HG03521 (cell line): ENCODE results near the gene DYNLT2B.
A peak's percentile ranks its signal among the peaks of the same experiment; 100 is the strongest.
"Not testable (repeated sequence)": the region's sequence is repeated elsewhere in the genome, so short reads cannot be mapped to it uniquely, and the experiment has no call there.

Source experiments
- ATAC-seq: cut with Tn5 transposase; IDR thresholded peaks from one replicate; pipeline ENCODE4 v1.9.1; 2021; ENCODE audit warnings: mild to moderate bottlenecking, moderate library complexity; ENCODE audit not compliant: unreplicated experiment

DYNLT2B gene

DNA sequence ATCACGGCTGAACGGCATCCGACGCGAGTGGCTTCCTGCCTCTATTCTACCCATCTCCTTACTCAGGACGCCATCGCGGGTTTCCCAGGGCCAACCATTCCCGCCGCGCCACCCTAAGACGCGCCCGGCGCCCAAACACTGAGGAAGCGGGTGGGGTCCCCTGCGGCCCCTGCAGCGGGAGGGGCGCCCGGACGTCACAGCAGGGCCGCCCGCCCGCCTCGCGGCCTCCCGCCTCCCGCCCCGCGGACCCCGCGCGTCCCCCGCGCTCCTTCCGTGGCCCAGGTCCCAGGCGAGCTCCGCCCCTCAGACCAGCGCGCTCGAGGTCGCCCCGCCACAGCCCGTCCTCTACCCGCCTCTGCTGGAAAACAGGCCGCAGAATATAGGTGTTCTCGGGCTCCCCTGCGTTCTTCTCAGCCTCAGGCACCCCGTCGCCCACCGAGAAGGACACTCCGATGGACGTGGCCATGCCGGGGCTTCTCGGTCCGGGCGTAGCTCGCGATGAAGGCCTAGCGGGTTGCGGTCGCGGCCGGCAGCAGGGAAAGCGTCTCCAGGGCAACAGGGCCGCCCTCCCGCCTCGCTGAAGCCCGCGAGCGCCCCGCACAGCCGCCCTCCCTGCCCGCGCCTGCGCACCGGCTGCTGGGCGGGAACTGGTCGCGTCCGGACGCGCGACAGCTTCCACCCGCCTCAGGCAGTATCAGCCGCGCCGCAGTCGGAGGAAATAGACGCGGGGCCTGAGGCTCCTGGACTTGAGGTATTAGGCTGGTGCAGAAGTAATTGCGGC lies at the start of gene DYNLT2B:
Gene DYNLT2B (minus strand): TSS at position 554 of the 781 bp plus-strand sequence. CDS start 88 bp downstream, at position 466.
- peak; percentile 91 for ATAC-seq

- no peak for ATAC-seq
Observed at GRCh38 chr3:196365736-196366135, 47.7 kb upstream of the DYNLT2B start.

- ATAC-seq: no peak
Observed at GRCh38 chr3:196360586-196360985, 42.5 kb upstream of the DYNLT2B start.

DNA sequence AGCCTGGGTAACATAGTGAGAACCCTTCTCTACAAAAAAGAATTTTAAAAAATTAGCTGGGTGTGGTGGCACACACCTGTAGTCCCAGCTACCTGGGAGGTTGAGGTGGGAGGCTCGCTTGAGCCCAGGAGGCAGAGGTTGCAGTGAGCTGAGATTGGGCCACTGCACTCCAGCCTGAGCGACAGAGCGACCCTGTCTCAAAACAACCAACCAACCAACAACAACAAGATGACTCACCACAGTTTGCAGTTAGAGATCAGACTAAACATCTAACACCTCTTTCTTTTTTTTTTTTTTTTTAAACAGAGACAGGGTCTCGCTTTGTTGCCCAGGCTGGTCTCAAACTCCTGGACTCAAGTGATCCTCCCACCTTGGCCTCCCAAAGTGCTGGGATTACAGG lies 40.5 kb upstream of the DYNLT2B start:
- ATAC-seq: not testable (repeated sequence)

DNA sequence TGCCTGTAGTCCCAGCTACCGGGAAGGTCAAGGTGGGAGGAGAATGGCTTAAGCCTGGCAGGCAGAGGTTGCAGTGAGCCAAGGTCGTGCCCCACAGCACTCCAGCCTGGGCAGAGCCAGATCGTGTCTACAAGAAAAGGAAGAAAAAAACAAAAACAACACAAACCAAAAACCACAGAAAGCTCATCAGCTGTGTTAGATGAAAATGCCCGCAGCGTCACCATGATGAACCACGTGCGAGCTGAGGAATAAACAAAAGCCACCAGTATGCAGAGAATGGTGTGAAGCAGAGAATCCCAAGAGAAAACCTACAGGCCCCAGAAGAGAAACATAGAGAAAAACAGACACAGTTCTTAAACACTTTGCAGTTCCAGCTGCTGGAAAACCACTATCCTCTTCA lies 39.9 kb upstream of the DYNLT2B start:
- no peak for ATAC-seq

DNA sequence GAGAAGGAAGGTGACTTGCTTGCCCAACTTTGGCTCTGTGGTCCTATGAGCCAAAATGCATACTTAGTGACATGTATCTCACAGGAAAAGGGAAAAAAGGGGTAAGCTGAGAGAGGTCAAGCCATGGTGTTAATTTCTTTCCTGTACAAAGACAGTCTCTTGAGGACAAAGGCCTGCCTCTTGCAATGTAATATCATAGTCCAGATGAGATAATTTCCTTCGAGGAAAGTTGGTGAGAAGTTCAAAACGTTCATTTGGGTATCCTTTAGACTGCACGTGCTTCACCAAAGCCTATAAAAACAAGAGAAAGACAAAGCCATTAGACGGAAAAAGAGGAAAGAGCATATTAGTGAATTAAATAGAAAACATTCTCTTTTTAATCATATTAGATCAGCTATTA lies 38.5 kb upstream of the DYNLT2B start:
- ATAC-seq: no peak

DNA sequence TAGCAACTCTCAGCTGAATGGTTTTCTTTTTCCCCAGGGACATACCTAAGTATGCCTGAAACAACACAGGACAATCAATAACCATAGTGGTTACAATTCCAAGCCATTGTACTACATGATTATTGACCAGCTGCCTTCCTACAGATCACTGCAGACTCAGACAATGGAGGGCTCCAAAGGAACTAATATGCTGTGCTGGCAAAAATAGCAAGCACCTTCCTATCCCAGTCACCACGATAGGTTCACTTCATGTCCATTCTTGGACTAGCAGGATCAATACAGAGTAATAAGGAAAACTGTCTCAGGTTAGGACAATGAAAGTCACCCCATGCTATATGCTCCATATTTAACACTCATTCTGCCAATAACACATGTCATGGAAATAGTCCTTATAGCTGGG lies 37.6 kb upstream of the DYNLT2B start:
- ATAC-seq: no peak

GRCh38 chr3:196354132-196354531 lies 36.1 kb upstream of the DYNLT2B start:
- ATAC-seq: no peak

- ATAC-seq: no peak
Observed at GRCh38 chr3:196351541-196351940, 33.5 kb upstream of the DYNLT2B start.

- ATAC-seq: no peak
Observed at GRCh38 chr3:196350067-196350466, 32.0 kb upstream of the DYNLT2B start.

DNA sequence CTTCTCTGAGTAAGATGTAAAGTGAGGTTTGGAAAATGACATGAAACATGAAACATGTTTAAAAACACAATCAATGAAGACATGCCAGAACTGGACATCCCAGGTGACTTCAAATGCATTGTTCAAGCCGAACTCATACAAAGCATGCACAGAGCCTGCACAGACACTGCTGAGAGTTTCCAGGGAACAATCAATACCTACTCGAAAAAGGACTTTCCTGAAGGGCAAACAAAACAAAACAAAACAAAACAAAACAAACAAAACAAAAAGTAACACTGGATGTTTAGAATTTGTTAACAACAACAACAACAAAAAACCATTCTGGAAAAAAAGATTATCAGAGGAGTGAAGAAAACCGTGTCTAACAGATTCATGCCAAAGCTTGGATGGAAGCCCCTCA lies 30.7 kb upstream of the DYNLT2B start:
- no peak for ATAC-seq

DNA sequence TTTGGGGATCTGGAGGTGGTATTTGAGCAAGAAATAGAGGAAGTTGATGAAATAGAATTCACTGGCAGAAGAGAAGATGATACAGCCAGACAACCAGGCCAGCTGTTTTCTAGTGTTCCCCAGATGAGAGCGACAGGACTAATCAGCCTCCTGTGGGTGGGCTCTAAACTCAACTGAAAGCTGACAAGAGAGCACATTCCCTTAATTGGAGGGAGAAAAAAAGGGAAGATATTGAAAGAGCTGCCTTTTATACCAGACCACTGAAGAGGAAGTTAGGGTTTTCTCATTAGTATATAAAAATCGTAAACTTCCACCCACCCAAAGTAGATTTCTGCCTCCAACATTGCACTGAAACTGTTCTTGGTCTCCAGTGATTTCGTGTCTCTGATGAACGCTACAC lies 26.6 kb upstream of the DYNLT2B start:
- no peak for ATAC-seq

DNA sequence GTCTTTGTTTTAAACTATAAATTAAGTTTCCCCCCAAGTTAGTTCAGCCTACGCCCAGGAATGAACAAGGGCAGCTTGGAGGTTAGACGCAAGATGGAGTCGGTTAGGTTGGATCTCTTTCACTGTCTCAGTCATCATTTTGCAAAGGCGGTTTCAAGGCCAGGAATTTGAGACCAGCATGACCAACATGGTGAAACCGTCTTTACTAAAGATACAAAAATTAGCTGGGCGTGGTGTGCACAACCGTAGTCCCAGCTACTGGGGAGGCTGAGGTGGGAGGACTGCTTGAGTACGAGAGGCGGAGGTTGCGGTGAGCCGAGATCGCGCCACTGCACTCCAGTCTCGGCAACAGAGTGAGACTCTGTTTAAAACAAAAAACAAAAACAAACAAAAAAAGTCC lies 25.9 kb upstream of the DYNLT2B start:
- not testable (repeated sequence) for ATAC-seq

GRCh38 chr3:196341137-196341536 lies 23.1 kb upstream of the DYNLT2B start:
- no peak for ATAC-seq

DNA sequence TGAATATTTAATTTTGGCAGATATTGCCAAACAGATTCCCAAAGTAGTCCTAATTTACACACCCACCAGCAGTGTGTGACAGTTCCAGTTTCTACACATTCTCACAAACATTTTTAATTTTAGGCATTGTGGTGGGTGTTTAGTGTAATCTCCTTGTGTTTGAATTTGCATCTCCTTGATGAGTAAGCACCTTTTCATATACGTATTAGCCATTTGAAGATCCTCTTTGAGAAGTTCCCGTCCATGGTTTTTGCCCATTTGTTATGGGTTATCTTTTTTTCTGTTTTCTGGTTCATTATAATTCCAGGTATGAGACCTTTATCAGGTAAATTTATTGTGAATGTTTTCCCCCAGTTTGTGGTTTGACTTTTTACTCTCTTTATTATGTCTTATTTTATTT lies 22.4 kb upstream of the DYNLT2B start:
- no peak for ATAC-seq

DNA sequence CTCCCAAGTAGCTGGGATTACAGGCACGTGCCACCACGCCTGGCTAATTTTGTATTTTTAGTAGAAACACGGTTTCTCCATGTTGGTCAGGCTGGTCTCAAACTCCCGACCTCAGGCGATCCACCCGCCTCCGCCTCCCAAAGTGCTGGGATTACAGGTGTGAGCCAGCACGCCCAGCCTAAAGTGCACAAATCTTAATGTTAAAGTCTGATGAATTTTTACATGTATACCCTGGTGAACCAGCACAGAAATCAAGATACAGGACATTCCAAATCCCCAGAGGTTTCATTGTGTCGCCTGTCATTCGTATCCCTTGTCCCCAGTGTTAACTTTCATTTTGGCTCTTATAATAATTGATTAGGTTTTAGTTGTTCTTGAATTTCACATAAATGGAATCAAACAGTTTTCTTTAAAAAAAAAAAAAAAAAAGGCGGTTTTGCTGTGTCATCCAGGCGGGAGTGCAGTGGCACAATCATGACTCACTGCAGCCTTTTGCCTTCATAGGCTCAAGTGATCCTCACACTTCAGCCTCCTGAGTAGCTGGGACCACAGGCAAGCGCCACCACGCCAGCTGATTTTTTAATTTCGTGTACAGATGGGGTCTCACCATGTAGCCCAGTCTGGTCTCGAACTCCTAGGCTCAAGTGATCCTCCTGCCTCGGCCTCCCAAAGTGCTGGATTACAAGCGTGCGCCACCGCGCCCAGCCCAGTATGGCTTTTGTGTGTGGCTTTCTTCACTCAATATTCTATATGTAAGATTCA lies 21.6 kb upstream of the DYNLT2B start:
- ATAC-seq: no peak

- no peak for ATAC-seq
Observed at GRCh38 chr3:196339044-196339443, 21.0 kb upstream of the DYNLT2B start.

DNA sequence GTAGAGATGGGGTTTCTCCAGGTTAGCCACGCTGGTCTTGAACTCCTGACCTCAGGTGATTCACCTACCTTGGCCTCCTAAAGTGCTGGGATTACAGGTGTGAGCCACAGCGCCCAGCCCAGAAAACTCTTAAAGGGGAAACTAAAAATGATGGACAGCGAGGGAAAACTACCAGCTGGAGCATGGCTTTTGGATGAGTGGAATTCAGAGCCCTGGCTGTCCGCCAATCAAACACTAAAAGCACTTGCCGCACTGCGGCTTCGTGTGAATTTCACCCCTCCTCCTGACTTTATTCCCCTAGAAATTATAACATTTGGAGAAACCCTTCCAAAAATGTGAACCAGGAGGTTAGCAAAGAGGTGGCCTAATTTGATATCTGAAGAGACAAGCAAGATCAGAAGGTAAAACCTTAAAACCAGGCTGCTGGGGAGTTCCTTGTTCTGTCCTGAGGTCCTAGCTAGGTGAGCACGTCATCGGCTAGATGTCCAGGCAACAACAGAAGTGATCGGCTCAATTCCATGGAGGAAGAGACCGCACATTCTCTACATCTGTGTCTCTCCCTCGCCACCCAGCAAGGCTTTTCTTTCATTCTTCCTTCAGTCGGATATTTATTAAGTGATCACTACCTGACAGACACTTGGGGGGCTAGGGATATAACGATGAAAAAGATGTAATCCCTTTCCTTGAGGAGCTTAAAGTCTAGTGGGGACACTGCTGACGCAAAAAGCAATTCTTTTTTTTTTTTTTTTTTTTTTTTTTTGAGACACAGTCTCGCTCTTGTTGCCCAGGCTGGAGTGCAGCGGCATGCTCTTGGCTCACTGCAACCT lies 18.5 kb upstream of the DYNLT2B start:
- no peak for ATAC-seq

DNA sequence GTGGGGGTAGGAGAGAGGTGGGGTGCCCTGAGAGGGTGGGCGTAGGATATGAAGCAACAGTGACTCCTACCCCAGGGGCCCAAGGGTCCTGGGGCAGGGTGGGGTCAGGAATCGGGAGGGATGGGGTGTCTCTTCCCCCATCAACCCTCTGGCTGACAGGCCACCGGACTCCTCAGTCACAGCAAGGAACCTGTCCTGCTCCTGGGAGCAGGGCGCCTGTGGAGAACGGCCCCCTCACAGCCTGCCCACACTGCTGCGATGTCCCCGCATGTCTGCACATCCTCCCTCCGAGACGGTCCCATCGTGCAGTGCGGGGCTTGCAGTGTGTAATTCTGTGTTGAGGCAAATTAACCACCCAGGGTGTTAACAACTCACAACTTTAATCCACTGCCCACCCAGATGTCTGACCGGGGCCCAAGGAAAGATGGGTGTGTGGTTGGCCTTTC lies 17.5 kb upstream of the DYNLT2B start:
- ATAC-seq: no peak

GRCh38 chr3:196334982-196335381 lies 16.9 kb upstream of the DYNLT2B start:
- no peak for ATAC-seq

- no peak for ATAC-seq
Observed at GRCh38 chr3:196332168-196332567, 14.1 kb upstream of the DYNLT2B start.
